IPS-11a (cell line): ENCODE measurements around the gene RAB40C.

Source experiments
- H3K4me3 ChIP-seq: one replicate; pipeline ENCODE4 v1.5.1; 2013; ENCODE audit warnings: low read depth, low read length, control low read depth

Gene RAB40C

DNA sequence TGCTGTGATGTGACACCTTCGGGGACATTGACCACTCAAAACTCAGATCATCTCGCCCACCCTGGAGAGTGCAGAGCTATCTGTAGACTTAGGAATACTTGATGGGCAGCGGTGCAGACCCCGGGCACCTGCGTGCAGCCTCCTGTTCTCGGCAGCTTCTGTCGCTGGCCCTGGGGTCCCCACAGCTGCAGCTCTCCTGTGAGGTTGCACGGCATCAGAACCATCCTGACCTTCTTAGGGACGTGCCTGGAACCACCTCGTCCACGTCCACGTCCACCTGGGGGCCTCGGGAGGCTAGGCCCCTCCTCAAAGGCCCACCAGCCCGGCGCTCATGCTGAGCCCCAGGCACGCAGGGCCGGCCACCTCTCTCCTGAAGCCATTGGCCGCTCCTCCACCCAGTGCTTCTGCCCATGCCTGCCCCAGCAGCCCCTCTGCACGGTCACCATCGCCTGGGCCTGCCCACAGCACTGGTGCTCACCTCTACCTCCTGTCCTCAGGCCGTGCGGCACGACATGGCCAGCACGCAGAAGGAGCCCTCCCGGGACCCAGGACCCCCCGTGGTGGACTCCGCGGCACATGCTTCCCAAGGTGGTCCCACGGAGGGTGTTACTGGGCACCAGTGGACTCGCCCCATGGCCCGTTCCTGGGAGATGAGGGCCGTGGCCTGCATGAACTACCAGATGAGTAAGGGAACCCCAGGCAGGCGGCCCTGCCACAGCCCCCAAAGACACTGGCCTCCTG is 38.6 kb downstream of the RAB40C start:
- no peak overlapping the region for H3K4me3 ChIP-seq

DNA sequence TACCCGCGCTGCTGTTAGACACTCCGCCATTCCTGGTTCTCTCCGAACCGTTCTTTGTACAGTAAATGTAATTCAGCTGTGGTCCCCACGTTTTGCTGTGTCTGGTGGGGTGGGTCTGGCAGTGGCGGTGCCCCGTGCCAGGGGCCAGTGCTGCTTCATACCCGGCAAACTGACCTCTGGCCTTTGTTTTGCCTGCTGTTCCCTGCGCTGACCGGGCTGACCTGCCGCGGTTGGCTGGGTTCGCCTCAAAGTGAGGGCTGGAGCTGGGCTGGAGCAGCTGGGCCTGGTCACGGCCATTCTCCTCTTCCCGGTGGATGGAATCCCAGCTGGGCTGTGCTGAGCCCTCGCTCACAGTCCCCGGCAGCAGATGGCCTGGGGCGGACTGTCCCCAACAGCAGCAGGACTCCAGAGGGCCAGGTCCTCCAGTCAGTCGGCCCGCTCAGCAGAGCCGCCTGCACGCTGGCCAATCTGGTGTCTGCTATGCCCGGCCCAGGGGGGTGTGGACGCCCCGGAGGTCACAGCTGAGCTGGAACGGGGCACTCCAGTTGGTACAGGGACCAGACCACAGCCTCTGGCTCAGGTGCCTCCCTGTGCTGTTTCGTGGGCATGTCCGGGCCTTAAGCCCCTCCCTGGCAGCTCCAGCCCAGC is 39.4 kb downstream of the RAB40C start:
- no peak overlapping the region for H3K4me3 ChIP-seq

GRCh38 chr16:629833-630248 is 40.0 kb downstream of the RAB40C start:
- H3K4me3 ChIP-seq: no peak overlapping the region

- H3K4me3 ChIP-seq: no peak overlapping the region
These were observed 40.5 kb downstream of the RAB40C start for GRCh38 chr16:630249-630814.

- peak within 1 kb of the TSS; percentile 20 for H3K4me3 ChIP-seq
These were observed 41.0 kb downstream of the RAB40C start, which contains the start of gene WFIKKN1 for GRCh38 chr16:630815-631405. TSS of gene WFIKKN1 (plus strand) at chr16:630985. CDS start at chr16:631254, 269 bp downstream.

DNA sequence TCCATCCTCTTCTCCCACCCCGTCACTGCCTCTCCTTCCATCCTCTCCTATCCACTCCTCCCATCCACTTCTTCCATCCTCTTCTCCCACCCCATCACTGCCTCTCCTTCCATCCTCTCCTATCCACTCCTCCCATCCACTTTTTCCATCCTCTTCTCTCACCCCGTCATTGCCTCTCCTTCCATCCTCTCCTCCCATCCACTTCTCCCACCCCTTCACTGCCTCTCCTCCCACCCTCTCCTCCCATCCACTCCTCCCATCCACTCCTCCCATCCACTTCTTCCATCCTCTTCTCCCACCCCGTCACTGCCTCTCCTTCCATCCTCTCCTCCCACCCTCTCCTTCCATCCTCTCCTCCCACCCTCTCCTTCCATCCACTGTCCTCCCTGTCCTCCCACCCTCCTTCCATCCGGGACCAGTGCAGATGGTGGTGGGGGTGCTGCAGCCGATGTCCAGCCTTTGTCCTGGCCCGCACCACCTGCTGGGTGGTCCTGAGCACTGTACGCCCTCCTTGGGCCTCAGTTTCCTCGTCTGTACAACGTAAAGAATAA is 42.0 kb downstream of the RAB40C start:
- H3K4me3 ChIP-seq: no peak overlapping the region

DNA sequence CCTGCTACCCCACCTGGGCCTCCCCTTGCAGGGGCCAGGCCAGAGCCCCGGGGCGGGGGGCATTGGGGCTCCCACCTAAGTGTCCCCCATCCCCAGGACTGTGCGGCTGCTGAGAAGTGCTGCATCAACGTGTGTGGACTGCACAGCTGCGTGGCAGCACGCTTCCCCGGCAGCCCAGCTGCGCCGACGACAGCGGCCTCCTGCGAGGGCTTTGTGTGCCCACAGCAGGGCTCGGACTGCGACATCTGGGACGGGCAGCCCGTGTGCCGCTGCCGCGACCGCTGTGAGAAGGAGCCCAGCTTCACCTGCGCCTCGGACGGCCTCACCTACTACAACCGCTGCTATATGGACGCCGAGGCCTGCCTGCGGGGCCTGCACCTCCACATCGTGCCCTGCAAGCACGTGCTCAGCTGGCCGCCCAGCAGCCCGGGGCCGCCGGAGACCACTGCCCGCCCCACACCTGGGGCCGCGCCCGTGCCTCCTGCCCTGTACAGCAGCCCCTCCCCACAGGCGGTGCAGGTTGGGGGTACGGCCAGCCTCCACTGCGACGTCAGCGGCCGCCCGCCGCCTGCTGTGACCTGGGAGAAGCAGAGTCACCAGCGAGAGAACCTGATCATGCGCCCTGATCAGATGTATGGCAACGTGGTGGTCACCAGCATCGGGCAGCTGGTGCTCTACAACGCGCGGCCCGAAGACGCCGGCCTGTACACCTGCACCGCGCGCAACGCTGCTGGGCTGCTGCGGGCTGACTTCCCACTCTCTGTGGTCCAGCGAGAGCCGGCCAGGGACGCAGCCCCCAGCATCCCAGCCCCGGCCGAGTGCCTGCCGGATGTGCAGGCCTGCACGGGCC is 42.8 kb downstream of the RAB40C start:
- H3K4me3 ChIP-seq: no peak overlapping the region

DNA sequence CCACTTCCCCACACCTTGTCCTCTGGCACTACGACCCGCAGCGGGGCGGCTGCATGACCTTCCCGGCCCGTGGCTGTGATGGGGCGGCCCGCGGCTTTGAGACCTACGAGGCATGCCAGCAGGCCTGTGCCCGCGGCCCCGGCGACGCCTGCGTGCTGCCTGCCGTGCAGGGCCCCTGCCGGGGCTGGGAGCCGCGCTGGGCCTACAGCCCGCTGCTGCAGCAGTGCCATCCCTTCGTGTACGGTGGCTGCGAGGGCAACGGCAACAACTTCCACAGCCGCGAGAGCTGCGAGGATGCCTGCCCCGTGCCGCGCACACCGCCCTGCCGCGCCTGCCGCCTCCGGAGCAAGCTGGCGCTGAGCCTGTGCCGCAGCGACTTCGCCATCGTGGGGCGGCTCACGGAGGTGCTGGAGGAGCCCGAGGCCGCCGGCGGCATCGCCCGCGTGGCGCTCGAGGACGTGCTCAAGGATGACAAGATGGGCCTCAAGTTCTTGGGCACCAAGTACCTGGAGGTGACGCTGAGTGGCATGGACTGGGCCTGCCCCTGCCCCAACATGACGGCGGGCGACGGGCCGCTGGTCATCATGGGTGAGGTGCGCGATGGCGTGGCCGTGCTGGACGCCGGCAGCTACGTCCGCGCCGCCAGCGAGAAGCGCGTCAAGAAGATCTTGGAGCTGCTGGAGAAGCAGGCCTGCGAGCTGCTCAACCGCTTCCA is 43.6 kb downstream of the RAB40C start:
- no peak overlapping the region for H3K4me3 ChIP-seq

GRCh38 chr16:634051-634670 is 44.3 kb downstream of the RAB40C start:
- no peak overlapping the region for H3K4me3 ChIP-seq

DNA sequence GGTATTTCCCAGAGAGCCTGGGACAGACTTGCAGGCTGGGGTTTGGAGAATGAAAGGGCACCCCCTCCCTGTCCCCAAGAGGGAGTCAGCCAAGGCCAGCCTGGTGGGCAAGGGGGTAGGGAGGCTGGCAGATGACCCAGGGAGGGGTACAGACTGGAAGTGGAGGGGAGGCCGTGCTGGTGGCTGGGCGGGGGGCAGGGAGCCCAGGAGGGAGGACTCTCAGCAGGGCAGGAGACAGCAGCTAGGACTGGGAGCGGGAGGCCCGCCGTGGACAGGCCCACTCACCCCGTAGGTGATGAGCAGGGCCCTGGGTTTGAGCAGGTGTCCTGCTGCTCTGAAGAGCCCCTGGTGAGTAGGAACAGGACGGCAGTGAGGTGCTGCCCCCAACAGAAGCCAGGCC is 45.1 kb downstream of the RAB40C start:
- no peak overlapping the region for H3K4me3 ChIP-seq

DNA sequence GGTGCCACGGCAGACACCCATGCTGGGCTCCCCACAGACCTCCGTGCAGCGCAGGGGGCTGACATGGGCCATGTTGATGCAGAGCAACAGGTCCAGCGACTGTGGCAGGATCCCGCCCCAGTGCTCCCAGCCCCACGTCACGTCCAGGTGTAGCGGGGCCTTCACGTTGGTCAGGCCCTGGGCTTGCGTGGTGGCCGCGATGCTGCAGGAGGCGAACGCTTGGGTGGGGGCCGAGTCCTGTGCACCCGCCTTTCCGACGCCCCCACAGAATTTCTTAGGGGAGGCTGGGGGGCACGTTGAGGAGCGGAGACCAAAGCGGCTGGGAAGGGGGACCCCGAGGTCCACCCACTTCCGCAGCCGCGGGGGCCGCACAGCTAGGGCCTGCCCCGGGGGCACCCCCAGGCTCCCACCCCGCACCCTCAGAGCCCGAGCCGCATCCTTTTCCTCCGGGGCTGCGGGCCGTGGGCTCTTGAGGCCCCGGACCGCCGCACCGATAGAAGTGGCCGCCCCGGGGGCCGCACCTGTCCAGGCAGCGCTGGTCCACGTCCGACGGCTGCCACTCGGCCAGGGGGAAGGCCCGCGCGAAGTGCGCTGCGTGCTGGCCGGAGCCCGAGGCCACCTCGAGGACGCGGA is 45.8 kb downstream of the RAB40C start:
- H3K4me3 ChIP-seq: peak overlapping the region; percentile 72

DNA sequence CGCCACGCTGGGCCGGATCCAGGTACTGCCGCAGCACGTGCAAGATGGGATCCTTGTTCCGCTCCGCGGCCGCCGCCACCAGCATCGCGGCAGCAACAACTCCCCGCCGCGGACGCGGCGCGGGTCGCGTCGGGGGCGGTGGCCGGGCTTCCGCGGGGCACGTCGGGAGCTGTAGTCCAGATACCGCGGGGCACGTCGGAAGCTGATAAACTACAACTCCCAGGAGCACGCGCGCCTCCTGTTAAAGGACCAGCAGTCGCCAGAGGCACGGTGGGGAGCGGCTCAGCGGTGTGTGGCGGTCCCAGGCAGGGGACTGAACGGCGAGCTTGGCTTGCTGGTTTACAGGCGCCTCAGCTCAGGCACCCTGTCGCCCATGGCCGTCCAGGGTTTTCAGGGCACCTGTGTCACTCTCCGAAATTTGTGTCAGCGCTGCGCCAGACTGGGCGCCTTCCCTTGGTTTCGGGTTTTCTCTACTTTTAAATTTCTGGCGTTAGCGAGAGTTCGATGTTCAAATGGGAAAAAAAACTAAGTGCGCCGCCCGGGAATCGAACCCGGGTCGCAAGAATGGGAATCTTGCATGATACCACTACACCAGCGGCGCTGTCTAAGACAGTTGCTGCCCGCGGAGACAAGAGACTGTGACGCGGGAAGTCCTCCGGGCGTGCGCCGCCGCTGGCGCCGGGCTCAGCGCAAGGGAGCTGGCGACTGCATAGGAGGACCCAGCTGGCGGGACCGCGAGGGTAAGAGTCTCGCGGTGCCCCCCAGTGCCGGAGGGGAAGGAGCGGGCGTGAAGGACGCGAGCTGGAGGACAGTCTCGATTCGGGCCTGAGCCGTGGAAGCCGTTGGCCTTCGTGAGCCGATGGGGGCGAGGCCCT is 46.6 kb downstream of the RAB40C start, which contains the start of gene METTL26:
Gene METTL26, minus strand, starts transcription at position 100 of the 875 bp plus-strand sequence. Its CDS starts 15 bp downstream, at position 85.
- peak within 1 kb of the TSS; percentile 72 for H3K4me3 ChIP-seq

- peak overlapping the region; percentile 72 for H3K4me3 ChIP-seq
These were observed 47.5 kb downstream of the RAB40C start for GRCh38 chr16:637081-638018.

DNA sequence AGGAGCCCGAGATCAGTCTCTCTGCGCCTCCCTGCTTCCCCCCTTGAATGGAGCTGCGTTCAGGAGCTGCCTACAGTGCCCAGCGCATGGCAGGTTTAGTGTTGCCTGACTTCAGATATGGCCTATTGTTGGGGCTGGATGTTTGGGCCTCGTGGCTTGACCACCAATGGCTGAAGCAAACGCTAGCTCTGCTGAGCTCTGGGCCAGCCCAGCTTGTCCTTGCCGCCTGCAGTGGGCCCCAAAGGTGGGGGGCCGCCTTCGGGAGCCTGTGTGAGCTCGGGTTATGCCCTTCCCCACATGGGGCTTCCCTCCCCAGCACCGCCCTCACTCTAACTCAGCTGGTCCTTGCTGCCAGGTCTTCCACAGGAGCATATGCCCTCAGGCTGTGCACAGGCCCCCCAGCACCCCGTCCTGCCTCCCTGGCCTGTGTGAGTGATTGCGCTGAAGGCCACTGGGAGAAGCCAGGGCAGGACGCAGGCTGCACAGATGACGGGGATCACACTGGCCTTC is 48.2 kb downstream of the RAB40C start:
- H3K4me3 ChIP-seq: no peak overlapping the region

GRCh38 chr16:638836-639235 is 49.0 kb downstream of the RAB40C start:
- no peak overlapping the region for H3K4me3 ChIP-seq

GRCh38 chr16:640614-641013 is 50.7 kb downstream of the RAB40C start:
- H3K4me3 ChIP-seq: no peak overlapping the region
